HG03432 (cell line): ENCODE measurements around the gene COMMD3.
A peak's percentile ranks its signal among the peaks of the same experiment; 100 is the strongest.
"Not testable (repeated sequence)": the region's sequence is repeated elsewhere in the genome, so short reads cannot be mapped to it uniquely, and the experiment has no call there.

Experiments
- ATAC-seq: cut with Tn5 transposase; IDR thresholded peaks from one replicate; pipeline ENCODE4 v1.9.1; 2021; ENCODE audit warnings: mild to moderate bottlenecking, moderate library complexity; ENCODE audit not compliant: unreplicated experiment

Gene COMMD3

DNA sequence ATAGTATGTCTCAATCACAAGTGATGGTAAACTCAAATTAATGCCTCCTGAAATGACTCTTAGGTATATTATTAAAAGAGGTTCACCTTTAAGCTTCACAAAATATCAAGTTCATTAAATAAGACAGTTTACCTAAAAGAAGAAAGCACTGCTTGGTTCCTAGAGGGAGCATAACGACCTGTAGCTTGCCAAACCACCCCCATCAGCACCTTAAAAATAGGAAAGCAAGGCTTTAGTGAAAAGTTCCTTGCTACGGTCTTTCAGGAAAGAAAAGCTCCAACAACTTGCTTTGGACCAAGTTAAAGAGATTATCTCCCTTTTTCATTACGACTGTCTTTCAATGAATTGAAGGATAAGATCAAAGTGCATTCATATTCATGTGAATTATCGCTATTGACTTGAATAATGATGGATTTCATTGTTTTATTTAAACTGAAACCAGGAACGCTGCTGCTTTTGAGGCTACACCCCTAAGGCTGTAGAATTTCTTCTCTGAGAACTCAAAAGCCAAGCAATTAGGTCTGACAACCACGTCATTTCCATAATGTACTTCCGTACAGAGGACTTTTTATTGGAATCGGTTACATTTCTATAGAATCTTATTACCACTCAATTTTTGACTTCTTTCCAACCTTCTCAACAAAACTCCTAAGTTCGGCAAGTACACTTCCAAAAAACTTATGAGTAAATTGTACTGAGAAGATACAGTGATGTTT is 22.2 kb downstream of the COMMD3 start:
- no peak for ATAC-seq

DNA sequence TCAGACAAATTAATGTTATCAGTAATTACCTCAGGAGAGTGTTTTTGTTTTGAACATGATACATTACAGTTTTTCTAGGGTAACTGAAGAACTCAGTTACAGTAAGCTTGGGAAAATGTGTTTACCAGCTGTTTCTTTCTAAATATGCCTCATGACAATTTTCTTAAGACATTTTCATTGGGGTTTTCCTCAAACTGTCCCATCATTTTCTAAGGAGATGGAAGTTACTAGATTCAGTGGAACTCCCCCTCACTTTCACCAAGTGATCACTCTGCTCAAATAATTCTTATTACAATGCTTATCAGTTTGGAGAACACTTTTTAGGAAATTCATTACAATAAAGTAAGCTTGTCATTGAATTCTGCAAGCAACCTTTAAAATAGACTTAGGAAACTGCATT is 22.7 kb downstream of the COMMD3 start:
- ATAC-seq = no peak

DNA sequence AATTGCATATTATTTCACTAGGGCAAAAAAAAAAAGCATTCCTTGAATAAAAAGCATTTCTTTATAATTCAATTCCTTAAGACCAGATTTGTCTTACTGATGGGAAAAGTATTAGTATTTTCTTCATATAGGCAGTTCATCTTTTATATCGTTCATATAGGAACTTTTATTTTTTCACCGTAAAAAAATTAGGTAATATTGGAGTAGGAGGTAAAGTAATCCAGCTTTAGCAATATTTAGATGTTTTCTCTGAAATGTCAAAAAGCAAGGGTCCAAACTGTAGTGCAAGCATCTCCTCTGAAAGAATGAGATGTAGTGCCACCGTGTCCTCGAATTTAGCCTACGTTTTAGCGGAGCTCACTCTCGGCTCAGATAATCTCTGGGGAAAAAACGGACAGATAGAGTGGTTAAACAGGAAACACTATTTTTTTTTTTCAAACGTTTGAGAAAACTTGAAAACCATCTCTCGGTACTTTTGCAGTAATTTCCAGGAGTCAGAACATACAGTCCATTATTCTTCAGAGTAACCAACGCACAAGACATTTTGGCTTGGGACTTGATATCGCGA is 23.7 kb downstream of the COMMD3 start:
- ATAC-seq = no peak

GRCh38 chr10:22340329-22341189 is 24.4 kb downstream of the COMMD3 start:
- peak; percentile 51 for ATAC-seq

DNA sequence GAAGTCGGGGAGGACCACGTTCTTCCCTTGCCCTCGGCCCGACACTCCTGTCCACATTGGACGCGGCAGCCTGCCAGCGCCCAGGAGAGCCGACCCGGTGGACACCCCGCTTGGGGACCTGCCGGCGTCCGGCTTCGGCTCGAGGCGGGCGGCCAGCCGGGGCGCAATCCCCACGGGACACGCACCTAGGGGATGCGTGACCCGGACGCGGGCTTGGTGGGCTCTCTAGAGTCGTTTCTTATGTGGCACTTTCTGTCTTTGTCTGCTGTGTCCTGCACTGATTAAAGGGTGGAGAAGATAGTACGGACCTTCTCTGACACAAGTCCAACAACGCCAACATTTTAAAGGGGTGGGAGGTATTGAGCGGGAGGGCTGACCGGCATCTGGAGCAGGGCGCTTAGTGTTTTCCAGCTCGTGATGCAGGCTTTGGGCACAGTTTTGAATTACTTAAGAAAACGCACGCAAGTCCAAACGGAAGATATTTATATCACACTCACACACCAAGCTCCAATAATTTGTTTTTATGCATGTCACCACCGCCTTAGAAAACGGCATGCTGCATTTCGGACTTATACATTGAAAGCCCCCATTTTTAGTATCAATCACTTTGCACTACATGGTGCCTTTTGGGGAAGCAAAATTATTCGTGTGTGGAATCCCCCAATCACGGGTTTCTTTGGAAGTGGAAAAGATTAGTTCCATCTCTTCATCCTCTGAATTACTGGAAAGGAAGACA is 25.2 kb downstream of the COMMD3 start:
- ATAC-seq = peak; percentile 23

DNA sequence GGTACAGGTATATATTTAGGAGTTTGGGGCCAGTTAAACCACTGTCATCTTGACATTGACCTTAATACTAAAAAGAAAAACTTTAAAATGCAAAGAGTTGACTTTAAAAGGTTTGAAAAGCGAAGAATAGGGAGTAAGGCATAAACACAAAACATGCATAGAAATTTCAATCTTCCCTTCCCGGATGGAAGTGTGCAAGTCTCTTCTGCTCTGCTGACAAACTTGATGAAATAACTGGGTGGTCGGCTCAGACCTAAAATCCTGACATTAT is 25.7 kb downstream of the COMMD3 start:
- no peak for ATAC-seq

GRCh38 chr10:22342421-22342820 is 26.2 kb downstream of the COMMD3 start:
- no peak for ATAC-seq

GRCh38 chr10:22343731-22344130 is 27.5 kb downstream of the COMMD3 start:
- no peak for ATAC-seq

GRCh38 chr10:22344249-22344648 is 28.1 kb downstream of the COMMD3 start:
- ATAC-seq = no peak

GRCh38 chr10:22344781-22345300 is 28.7 kb downstream of the COMMD3 start:
- no peak for ATAC-seq

- peak; percentile 33 for ATAC-seq
Measured at GRCh38 chr10:22345301-22346095, 29.3 kb downstream of the COMMD3 start, which contains the start of gene SPAG6. SPAG6 (plus strand) TSS chr10:22345496; CDS start chr10:22345612, 116 bp downstream.

GRCh38 chr10:22346096-22346661 is 30.0 kb downstream of the COMMD3 start:
- no peak for ATAC-seq

- no peak for ATAC-seq
Measured at GRCh38 chr10:22349755-22350154, 33.6 kb downstream of the COMMD3 start.

- no peak for ATAC-seq
Measured at GRCh38 chr10:22351131-22351703, 35.0 kb downstream of the COMMD3 start.

DNA sequence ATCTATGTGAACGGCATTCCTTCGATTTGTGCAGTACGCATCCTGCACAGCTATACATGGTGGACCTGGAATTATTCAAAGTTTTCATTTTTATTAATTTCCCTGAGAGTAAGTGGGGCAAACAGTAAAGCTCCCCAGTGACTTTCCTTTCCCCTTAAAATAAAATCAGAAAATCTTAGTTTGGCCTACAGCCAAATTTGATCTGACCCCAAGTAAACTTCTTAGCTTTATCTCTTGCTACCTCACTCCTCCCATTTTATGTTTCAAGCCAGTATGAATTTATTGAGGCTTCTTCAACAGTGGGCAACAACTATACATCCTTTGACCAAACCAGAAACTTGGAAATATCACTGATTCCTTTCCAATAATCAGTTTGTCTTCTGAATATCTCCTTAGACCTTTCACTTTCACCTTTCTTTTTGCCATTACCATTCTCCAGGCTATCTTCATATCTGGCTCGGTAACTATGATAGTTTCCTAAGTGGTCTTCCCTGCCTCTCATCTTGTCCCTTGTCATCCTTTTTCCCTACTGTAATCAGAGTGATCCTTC is 40.2 kb downstream of the COMMD3 start:
- ATAC-seq = no peak

- ATAC-seq = not testable (repeated sequence)
Measured at GRCh38 chr10:22357770-22358169, 41.6 kb downstream of the COMMD3 start.

DNA sequence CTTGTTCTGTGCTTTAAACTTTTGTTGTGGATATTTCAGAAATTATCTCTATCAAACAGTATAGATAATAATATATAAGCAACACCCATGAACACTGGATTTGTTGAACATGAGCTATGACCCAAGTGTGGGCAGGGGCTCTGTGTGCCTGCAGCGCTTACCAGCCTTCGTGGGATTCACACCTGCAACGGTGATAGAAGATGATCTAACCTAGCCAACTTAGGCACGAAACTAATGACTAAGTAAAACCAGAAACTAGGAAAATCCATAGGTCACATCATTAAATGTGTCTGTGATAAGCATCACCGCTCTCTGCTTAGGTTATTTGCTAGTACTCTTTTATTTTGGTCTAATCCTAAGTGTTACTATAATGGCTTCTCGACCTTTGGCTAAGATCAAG is 47.1 kb downstream of the COMMD3 start:
- no peak for ATAC-seq

DNA sequence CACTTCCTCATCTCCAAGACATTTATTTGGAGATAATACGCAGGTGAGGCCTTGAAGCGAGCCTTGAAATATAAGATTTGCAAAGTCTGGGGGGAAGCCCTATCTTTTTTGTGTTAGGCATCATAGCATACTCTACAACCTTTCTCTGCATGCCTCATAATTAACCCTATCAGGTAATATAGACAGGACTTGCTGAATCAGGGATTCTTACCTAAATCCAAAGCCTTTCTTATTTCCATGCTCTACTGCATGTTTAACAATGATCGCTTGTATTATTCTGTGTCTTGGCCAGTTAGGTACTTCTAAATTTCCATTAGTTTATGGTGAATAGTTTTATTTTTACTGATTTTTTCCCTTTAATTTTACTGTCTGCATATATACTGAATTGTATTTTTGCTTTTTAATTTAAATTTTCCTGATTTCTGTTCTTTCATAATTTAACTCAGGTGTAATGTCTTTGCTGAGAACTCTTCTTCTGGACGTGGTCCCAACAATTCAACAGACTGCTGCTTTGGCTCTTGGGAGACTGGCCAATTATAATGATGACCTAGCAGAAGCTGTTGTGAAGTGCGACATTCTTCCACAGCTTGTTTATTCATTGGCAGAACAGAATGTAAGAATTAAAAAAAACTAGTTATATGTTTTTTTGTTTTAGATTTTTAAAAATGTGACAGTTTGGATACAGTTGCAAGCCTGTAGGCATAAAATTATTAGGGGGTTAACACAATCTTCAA is 48.4 kb downstream of the COMMD3 start:
- no peak for ATAC-seq

GRCh38 chr10:22365233-22365632 is 49.0 kb downstream of the COMMD3 start:
- peak; percentile 67 for ATAC-seq
